PC-9 (cell line): ENCODE data around the gene OSBPL2.

Source experiments
- EZH2 ChIP-seq: fragments of 200-600 bp; sonication (generic); IDR thresholded peaks from 2 replicates; pipeline ENCODE4 v1.8.0; 2017; ENCODE audit warnings: antibody characterized with exemption, low read depth
- TF ChIP-seq, protein P1 (sequence below): fragments of 200-600 bp; sonication (generic); conservative IDR thresholded peaks from 2 replicates; pipeline ENCODE4 v1.6.1; 2017; ENCODE audit warnings: mixed run types, antibody characterized with exemption, mild to moderate bottlenecking, moderate library complexity

DNA sequence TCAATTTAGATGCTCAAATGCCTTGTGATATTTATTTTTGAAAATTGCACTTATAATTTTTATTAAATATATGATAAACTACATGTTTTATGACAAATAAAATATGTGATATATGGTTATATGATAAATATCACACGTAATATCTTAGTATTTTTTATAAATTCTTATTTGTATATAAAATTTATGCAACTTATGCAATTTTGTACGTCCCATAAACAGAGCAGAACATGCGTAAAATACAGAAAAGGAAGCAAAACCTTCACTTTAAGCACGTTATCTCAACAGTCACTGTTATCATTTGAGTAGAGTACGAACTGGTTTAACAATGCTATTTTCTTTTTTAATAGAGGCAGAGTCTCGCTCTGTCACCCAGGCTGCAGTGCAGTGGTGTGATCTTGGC is 48.8 kb downstream of the OSBPL2 start:
- TF ChIP-seq, protein P1, sequence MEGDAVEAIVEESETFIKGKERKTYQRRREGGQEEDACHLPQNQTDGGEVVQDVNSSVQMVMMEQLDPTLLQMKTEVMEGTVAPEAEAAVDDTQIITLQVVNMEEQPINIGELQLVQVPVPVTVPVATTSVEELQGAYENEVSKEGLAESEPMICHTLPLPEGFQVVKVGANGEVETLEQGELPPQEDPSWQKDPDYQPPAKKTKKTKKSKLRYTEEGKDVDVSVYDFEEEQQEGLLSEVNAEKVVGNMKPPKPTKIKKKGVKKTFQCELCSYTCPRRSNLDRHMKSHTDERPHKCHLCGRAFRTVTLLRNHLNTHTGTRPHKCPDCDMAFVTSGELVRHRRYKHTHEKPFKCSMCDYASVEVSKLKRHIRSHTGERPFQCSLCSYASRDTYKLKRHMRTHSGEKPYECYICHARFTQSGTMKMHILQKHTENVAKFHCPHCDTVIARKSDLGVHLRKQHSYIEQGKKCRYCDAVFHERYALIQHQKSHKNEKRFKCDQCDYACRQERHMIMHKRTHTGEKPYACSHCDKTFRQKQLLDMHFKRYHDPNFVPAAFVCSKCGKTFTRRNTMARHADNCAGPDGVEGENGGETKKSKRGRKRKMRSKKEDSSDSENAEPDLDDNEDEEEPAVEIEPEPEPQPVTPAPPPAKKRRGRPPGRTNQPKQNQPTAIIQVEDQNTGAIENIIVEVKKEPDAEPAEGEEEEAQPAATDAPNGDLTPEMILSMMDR: no peak
- no peak for TF ChIP-seq EZH2
